HTERT RPE-1 (cell line): Measurements from ENCODE around the gene TBPL1.
"Not testable (repeated sequence)": the region's sequence is repeated elsewhere in the genome, so short reads cannot be mapped to it uniquely, and the experiment has no call there.

Experiments
- in situ Hi-C: fragments of 300-500 bp; cut with MboI; formaldehyde crosslinking; loops from 4 replicates; pipeline ENCODE4 v1.14.3; 2020; ENCODE audit warnings: low sequenced_read_pairs

Gene TBPL1

GRCh38 chr6:133951881-133952814 is 876 bp upstream of the TBPL1 start:
- in situ Hi-C loops, result no loop called here

DNA sequence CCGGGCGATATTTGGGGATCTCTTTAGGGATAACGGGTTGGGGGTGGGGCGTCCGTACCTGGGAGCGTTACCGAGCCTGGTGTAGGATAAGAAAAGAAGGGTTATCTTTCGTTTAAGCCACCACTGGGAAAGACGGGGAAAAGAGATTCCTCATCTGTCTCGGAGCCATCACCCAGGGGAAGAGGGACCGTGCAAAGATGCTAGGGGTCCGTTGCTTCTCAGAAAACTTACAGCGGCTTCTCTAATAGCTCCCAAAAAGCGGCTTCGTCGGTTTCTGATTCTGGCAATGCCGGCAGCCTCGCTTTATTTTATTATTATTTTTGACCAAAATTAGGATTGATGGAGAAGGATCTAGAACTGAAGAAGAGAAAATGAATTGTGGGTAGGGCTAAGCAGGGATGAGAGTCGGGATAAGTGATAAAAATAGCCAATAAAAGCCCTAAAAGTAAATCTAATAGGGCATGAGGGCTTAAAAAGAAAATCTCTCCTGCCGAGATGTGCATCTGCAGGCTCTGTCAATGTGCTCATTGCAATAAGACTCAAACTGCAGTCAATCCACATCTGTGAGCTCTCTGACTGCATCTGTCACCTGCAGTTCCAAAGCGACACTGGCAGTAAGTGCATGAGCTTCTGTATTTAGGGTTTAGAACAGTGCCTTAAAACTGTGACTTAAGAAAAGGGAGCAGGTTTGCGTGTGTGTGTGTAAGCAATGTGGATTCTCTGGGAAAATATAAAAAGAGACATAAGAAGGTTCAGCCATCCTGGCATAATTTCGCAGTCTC is 801 bp downstream of the TBPL1 start:
- in situ Hi-C loops, result no loop called here

DNA sequence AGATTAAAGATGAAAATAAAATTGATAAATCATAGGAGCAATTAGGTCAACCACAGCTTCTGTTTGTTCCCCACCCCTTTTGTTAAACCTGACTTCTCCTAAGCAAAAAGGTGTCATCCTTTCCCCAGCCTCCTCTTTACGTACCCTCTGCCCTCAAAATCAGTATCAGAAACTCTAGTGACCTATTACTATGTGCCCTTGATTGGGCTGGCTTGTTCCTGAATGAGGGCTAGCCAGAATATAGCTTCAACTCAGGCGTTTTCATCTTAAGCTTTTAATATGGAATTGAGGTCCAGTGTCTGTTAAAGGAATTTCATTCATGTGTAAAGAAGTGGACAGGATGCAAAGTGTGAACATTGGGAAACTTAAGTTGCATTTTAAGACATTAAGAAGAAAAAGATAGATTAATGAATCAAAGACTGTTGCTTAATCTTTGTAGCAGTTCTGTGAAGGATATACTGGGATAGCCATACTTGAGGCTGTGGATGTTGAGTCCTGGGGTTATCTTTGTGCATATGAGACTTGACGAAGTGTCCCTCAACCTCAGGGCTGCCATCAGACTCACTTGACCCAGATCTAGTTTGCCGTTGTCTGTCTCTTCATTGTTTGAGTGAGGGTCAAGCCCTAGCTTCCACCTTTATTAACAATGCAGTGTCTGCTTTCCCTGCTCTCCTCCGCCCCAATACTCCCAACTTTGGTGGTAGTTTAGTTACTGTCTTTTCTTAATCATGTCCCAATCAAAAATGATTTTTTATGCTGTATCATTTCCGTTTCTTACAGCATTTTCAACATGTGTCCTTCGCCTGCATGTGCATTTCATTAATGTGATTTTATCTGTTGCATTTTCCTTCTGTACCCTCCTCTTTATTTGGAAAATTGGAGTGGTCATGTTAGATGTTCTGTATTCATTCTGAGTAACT is 1.9 kb downstream of the TBPL1 start:
- in situ Hi-C loops, result no loop called here

DNA sequence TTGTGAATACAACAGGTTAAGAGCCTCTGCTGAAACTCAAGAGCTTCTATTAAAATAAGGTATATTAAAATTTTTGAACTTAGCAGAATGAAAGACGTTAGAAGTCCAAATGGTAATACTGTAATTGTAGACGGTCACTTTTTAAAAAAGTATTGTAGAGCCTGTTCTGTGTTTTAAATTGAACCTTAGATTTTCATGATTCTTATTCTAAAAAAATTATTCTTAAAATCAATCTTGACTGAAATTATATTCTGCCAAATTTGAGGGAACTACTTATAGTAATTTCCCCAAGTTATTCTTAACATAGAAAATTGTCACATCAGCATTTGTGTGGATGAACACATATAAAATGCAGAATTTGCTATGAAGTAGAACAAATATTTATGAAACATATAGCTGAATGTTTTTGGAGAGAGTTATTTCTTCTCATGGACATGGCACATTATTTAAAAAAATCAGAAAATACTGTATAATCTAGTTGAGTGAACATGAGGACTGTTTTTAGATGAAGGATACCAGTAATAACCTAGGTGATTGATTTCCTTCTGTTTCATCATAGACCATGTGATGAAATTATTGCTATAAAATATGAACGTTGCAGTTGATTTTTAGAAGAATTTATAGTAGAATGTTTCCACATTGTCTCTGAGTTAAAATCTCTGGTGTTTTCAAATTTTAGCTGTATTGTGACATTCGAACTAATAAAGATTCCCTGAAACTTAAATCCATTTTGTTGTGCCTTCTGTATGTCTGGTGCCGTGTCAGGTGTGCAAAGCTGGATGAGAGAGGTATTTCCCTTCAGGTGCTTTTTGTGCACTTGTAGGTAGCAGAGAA is 2.8 kb downstream of the TBPL1 start:
- in situ Hi-C loops, result no loop called here

- in situ Hi-C loops, result no loop called here
These were observed 3.5 kb downstream of the TBPL1 start for GRCh38 chr6:133956416-133957049.

- in situ Hi-C loops, result no loop called here
These were observed 4.2 kb downstream of the TBPL1 start for GRCh38 chr6:133957227-133957626.

GRCh38 chr6:133957780-133958242 is 4.8 kb downstream of the TBPL1 start:
- in situ Hi-C loops, result no loop called here

GRCh38 chr6:133958791-133959190 is 5.8 kb downstream of the TBPL1 start:
- in situ Hi-C loops, result no loop called here

DNA sequence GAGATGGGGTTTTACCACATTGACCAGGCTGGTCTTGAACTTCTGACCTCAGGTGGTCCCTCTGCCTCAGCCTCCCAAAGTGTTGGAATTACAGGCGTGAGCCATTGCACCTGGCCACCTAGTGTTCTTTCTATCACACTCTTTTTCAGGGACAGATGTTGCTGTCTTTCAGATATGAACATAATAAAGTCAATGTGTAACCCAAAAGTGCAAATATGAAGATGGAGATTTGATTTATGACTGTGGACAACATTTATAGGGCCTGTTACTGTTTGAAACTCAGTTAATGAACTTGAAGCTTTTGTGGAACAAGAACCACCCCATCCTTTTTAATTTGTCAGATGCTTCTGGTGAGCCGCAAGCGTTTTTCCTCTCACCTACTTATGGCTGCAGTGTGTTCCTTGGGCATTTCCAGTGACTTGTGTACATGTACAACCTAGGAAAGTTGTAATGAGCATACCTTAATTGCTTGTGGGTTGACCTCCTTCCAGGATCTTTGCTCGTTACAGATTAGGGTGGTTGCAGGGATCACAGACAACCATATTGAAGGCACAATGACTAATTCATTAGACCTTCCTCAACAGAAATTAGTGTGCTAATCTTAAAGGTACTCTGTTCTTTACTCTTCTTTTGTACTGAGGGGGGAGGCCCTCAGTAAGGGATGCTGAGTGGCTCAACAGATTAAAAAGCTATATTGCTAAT is 6.8 kb downstream of the TBPL1 start:
- in situ Hi-C loops, result no loop called here

- in situ Hi-C loops, result no loop called here
These were observed 8.8 kb downstream of the TBPL1 start for GRCh38 chr6:133961831-133962230.

- in situ Hi-C loops, result no loop called here
These were observed 11.0 kb downstream of the TBPL1 start for GRCh38 chr6:133964052-133964451.

- in situ Hi-C loops, result no loop called here
These were observed 11.7 kb downstream of the TBPL1 start for GRCh38 chr6:133964702-133965101.

GRCh38 chr6:133965817-133966360 is 12.9 kb downstream of the TBPL1 start:
- in situ Hi-C loops, result no loop called here

GRCh38 chr6:133966654-133967329 is 13.8 kb downstream of the TBPL1 start:
- in situ Hi-C loops, result no loop called here

DNA sequence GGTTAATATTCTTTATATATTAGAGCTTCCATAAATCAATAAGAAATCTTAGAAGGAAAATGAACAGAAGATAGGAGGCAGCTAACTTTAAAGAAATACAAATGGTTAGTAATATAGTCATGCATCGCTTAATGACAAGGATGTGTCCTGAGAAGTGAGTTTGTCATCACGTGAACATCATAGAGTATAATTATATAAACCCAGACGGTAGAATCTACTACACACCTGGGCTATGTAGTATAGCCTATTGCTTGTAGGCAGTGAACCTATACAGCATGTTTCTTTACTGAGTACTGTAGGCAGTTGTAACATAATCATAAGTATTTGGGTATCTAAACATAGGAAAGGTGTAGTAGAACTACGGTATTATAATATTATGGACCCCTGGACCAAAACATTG is 14.3 kb downstream of the TBPL1 start:
- in situ Hi-C loops, result no loop called here

GRCh38 chr6:133967835-133968234 is 14.8 kb downstream of the TBPL1 start:
- in situ Hi-C loops, result not testable (repeated sequence)

GRCh38 chr6:133969285-133969920 is 16.4 kb downstream of the TBPL1 start:
- in situ Hi-C loops, result no loop called here

GRCh38 chr6:133969921-133970295 is 16.9 kb downstream of the TBPL1 start:
- in situ Hi-C loops, result no loop called here
